ENCODE results near the gene CERT1. TPM values are rescaled to one million over a fixed set of nuclear protein-coding genes. Genes with fewer than 3 reads are reported as not detected.

The CERT1 gene
- total and polyA plus RNA-seq, 9 of the 15 experiments (the other 6 are each of a cell fraction or from before 2014, with no cell fraction given): 3.4 to 24.7 (median 9.8) TPM

DNA sequence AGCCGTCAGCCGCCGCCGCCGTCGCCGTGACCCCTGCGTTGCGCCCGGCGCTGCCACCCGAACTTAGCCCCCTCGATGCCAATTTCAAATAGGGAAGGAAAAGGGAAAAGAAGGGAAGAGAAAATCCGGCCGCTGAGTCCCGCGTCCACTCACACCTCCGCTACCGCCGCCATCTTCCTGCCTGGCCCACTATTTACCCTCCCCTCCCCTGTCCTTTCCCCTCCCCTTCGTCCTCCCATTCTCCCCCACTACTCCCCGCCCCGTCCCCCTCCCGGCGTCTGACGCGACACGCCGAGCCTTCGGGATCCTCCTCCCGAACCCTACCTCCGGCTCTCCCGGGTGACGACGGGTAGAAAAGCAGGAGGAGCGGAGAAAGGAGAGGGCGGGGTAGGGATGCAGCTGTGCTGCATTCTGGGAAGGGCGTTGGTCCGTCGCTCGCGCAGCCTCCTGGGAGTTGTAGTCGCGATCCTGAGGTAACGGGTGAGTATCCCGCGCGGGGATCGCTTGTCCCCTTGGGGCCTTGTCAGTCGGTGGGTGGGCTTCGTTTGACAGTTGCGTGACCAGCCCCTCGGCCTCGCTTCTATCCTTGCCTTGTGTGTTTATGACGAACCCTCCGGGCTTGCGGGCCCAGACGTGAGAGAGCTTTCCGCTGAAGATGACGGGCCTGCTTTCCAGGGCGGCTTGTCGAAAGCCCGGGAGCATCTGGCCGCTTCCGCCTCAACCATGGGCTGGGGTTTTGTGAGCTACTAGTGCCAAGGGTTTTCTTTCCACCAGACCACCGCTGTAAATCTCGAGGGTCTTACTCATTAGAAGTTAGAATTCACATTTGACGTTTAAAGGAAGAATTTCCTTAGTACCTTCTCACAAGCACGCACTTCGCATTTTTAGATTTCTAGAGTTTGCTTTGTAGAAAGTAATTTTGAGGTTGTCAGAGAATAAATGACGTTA, at the start of gene CERT1, which contains the start of gene POLK (continued):
- no peak for TF ChIP-seq HBP1 (CRISPR knock-in tag; IDR thresholded peaks at IDR 0.05)
- no peak for TF ChIP-seq POLR3G (IDR thresholded peaks at IDR 0.05; ENCODE audit: extremely low read depth, insufficient read length, insufficient replicate concordance)
- TF ChIP-seq THRAP3 (IDR thresholded peaks at IDR 0.05; ENCODE audit: borderline replicate concordance): no peak
- TF ChIP-seq TGIF2 (CRISPR knock-in tag; IDR thresholded peaks at IDR 0.05): no peak
- peak; percentile 76 for TF ChIP-seq NFRKB (IDR thresholded peaks at IDR 0.05; ENCODE audit: low read depth)
- TF ChIP-seq TEAD4 (IDR thresholded peaks at IDR 0.05; ENCODE audit: low read length): no peak; the same call in 1 of the 2 replicates
- TF ChIP-seq TEAD4 (CRISPR knock-in tag; IDR thresholded peaks at IDR 0.05; ENCODE audit: borderline replicate concordance): no peak; the same call in 1 of the 2 replicates
- no peak for TF ChIP-seq ZBTB12 (CRISPR knock-in tag; IDR thresholded peaks at IDR 0.05)
- TF ChIP-seq BMI1 (IDR thresholded peaks at IDR 0.05; ENCODE audit: low read length): no peak
- TF ChIP-seq ZNF24 (IDR thresholded peaks at IDR 0.05): no peak
- TF ChIP-seq CBFB (CRISPR knock-in tag; IDR thresholded peaks at IDR 0.05): no peak
- no peak for TF ChIP-seq MCM5 (IDR thresholded peaks at IDR 0.05; ENCODE audit: low read depth)
- TF ChIP-seq MIER1 (IDR thresholded peaks at IDR 0.05; ENCODE audit: low read depth): no peak
- no peak for TF ChIP-seq MTA2 (IDR thresholded peaks at IDR 0.05; ENCODE audit: low read depth)
- TF ChIP-seq, protein P1, sequence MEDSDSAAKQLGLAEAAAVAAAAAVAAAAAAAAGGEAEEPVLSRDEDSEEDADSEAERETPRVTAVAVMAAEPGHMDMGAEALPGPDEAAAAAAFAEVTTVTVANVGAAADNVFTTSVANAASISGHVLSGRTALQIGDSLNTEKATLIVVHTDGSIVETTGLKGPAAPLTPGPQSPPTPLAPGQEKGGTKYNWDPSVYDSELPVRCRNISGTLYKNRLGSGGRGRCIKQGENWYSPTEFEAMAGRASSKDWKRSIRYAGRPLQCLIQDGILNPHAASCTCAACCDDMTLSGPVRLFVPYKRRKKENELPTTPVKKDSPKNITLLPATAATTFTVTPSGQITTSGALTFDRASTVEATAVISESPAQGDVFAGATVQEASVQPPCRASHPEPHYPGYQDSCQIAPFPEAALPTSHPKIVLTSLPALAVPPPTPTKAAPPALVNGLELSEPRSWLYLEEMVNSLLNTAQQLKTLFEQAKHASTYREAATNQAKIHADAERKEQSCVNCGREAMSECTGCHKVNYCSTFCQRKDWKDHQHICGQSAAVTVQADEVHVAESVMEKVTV (CRISPR knock-in tag; IDR thresholded peaks at IDR 0.05): no peak
- TF ChIP-seq HOXB6 (CRISPR knock-in tag; IDR thresholded peaks at IDR 0.05; ENCODE audit: borderline replicate concordance): no peak
- peak; percentile 74 for TF ChIP-seq PKNOX1 (IDR thresholded peaks at IDR 0.05)
- TF ChIP-seq ZNF3 (CRISPR knock-in tag; IDR thresholded peaks at IDR 0.05): no peak
